Tibial nerve (tissue), 4 donors: ENCODE measurements around the gene GNG2. TPM values are rescaled to one million over a fixed set of nuclear protein-coding genes. Genes with fewer than 3 reads are reported as not detected.

Experiments used
- DNase-seq, 2 donors: peaks; one replicate each; pipeline ENCODE4 v3.0.0-alpha.2; 2019; ENCODE audit warnings: low spot score in 2 of 2
- H3K27ac ChIP-seq, 4 donors: fragments of 200-600 bp; sonication (generic) in 3 of 4; one replicate each; pipeline ENCODE4 v1.5.1; 2017 to 2019; ENCODE audit warnings: mild to moderate bottlenecking in 1 of 4
- H3K27me3 ChIP-seq, 2 donors: fragments of 200-600 bp; sonication (generic) in 1 of 2; one replicate each; pipeline versions ENCODE4 v1.5.1 to v1.6.0; 2017 to 2019
- H3K36me3 ChIP-seq, 3 donors: fragments of 200-600 bp; sonication (generic); one replicate each; pipeline ENCODE4 v1.5.1; 2018 to 2019
- H3K4me1 ChIP-seq, 4 donors: fragments of 200-600 bp; sonication (generic) in 3 of 4; one replicate each; pipeline ENCODE4 v1.5.1; 2017 to 2019
- H3K4me3 ChIP-seq, 4 donors: fragments of 200-600 bp; sonication (generic) in 3 of 4; one replicate each; pipeline ENCODE4 v1.5.1; 2017 to 2019; ENCODE audit warnings: mild to moderate bottlenecking in 1 of 4, moderate library complexity in 1 of 4
- H3K9me3 ChIP-seq, 4 donors: fragments of 200-600 bp; sonication (generic) in 3 of 4; one replicate each; pipeline ENCODE4 v1.5.1; 2017 to 2019
- CTCF ChIP-seq, 5 experiments: fragments of 200-600 bp in 3 of 5; fragments of 450-650 bp in 2 of 5; sonication (generic) in 3 of 5; IDR thresholded peaks; one replicate each; pipeline ENCODE4 v1.5.1; 2016 to 2019; ENCODE audit warnings: antibody characterized with exemption in 5 of 5, mild to moderate bottlenecking in 3 of 5, moderate library complexity in 2 of 5
- EP300 ChIP-seq, 2 donors: sonication (generic); formaldehyde crosslinking; IDR thresholded peaks; one replicate each; pipeline ENCODE4 v1.6.1; 2017; ENCODE audit warnings: antibody characterized with exemption in 2 of 2, mild to moderate bottlenecking in 1 of 2
- POLR2A ChIP-seq, 2 donors: fragments of 450-650 bp; IDR thresholded peaks; one replicate each; pipeline ENCODE4 v1.6.1; 2017; ENCODE audit warnings: antibody characterized with exemption in 2 of 2, mild to moderate bottlenecking in 2 of 2, moderate library complexity in 2 of 2
- whole genome bisulfite sequencing, 2 donors: methylation state at CpG; one replicate each; pipeline ENCODE4 v1.1.5; 2018; 5-methylcytosine and 5-hydroxymethylcytosine counted together
- total RNA-seq, 4 donors: library from RNA; depleted of rRNA; stranded (reverse); fragments of >200 nt; gene quantifications; one replicate each; pipeline ENCODE4 v1.1.0, GENCODE V29; 2016

The GNG2 gene
- total RNA-seq, 4 donors from 2014 or later, result 54.3 to 121 (median 73.3) TPM

- WGBS, 2 donors, result 40 to 41% methylated on average over 3 of the region's 3 CpGs
- no peak for TF ChIP-seq POLR2A (IDR thresholded peaks at IDR 0.05)
- TF ChIP-seq CTCF (IDR thresholded peaks at IDR 0.05), result no peak
- no peak for TF ChIP-seq EP300 (IDR thresholded peaks at IDR 0.05)
- H3K36me3 ChIP-seq, result peaks cover 0 to 71% (median 10%) of the 10 kb centered on the region in 3 donors
- no peak overlapping the region for H3K4me3 ChIP-seq
- no peaks in the 10 kb centered on the region for H3K9me3 ChIP-seq
- DNase-seq, result no peak
- no peaks in the 10 kb centered on the region for H3K27me3 ChIP-seq
- peaks cover 0 to 64% (median 15%) of the 10 kb centered on the region in 4 donors for H3K4me1 ChIP-seq
- peak overlapping the region in 3 of 4 donors; percentile 49 to 74 (median 73) for H3K27ac ChIP-seq
Observed at GRCh38 chr14:52003324-52003723, 142.9 kb downstream of the GNG2 start.

GRCh38 chr14:52005625-52006024 is 145.2 kb downstream of the GNG2 start:
- 79 to 82% methylated on average over 2 of the region's 2 CpGs for WGBS, 2 donors
- Histone ChIP-seq H3K4me3 (no peak overlapping the region), H3K27me3 (no peaks in the 10 kb centered on the region), H3K27ac (peak overlapping the region in 2 of 4 donors; percentile 28 to 56), H3K36me3 (peaks cover 0 to 90% (median 10%) of the 10 kb centered on the region in 3 donors), H3K4me1 (peaks cover 0 to 48% (median 12%) of the 10 kb centered on the region in 4 donors), H3K9me3 (no peaks in the 10 kb centered on the region)
- no peak for DNase-seq
- TF ChIP-seq POLR2A (IDR thresholded peaks at IDR 0.05) (no peak), EP300 (IDR thresholded peaks at IDR 0.05) (no peak), CTCF (IDR thresholded peaks at IDR 0.05) (no peak)

GRCh38 chr14:52006361-52006760 is 145.9 kb downstream of the GNG2 start:
- no peak for DNase-seq
- Histone ChIP-seq H3K27me3 (no peaks in the 10 kb centered on the region), H3K4me1 (peaks cover 0 to 40% (median 12%) of the 10 kb centered on the region in 4 donors), H3K27ac (peak overlapping the region in 1 of 4 donors; percentile 56), H3K36me3 (peaks cover under 1 to 90% (median 10%) of the 10 kb centered on the region in 3 donors), H3K9me3 (no peaks in the 10 kb centered on the region), H3K4me3 (no peak overlapping the region)
- TF ChIP-seq CTCF (IDR thresholded peaks at IDR 0.05) (no peak), EP300 (IDR thresholded peaks at IDR 0.05) (no peak), POLR2A (IDR thresholded peaks at IDR 0.05) (no peak)
- 89% methylated on average over 3 of the region's 3 CpGs for WGBS, 2 donors

- Histone ChIP-seq H3K36me3 (peaks cover 4 to 90% (median 10%) of the 10 kb centered on the region in 3 donors), H3K4me3 (no peak overlapping the region), H3K4me1 (peaks cover 0 to 38% (median 12%) of the 10 kb centered on the region in 4 donors), H3K27me3 (no peaks in the 10 kb centered on the region), H3K27ac (no peak overlapping the region), H3K9me3 (no peaks in the 10 kb centered on the region)
- 15 to 56% methylated on average over 1 of the region's 1 CpG for WGBS, 2 donors
- DNase-seq, result no peak
- TF ChIP-seq POLR2A (IDR thresholded peaks at IDR 0.05), result no peak
- no peak for TF ChIP-seq CTCF (IDR thresholded peaks at IDR 0.05)
- TF ChIP-seq EP300 (IDR thresholded peaks at IDR 0.05), result no peak
Observed at GRCh38 chr14:52007211-52007610, 146.8 kb downstream of the GNG2 start.

DNA sequence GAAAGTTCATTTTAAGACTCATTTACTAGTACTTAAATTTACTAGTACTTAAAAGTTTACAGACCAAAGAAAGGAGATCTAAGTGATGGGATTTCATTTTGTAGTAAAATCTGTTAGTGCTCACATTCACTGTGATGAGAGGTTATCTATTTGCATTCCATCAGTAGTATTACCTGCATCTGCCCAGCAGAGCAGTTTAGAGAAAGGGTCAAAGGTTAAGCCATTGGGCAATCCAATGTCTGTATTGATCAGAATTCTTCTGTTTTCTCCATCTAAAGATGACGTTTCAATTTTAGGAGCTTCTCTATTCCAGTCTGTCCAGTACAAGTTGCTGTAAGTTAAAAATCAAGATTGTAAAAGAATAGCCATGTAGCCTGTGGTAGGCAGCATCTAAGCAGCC is 147.2 kb downstream of the GNG2 start:
- TF ChIP-seq CTCF (IDR thresholded peaks at IDR 0.05) (no peak), EP300 (IDR thresholded peaks at IDR 0.05) (no peak), POLR2A (IDR thresholded peaks at IDR 0.05) (no peak)
- H3K36me3 ChIP-seq, result peaks cover 4 to 88% (median 10%) of the 10 kb centered on the region in 3 donors
- no peak for DNase-seq
- H3K4me1 ChIP-seq, result peaks cover 0 to 38% (median 14%) of the 10 kb centered on the region in 4 donors
- no peak overlapping the region for H3K4me3 ChIP-seq
- H3K27ac ChIP-seq, result no peak overlapping the region
- no peaks in the 10 kb centered on the region for H3K27me3 ChIP-seq
- H3K9me3 ChIP-seq, result no peaks in the 10 kb centered on the region
- WGBS, 2 donors, result 56 to 70% methylated on average over 1 of the region's 1 CpG
